Measurements from ENCODE around the gene RBM20. TPM values are rescaled to one million over a fixed set of nuclear protein-coding genes. Genes with fewer than 3 reads are reported as not detected.
A peak's percentile ranks its signal among the peaks of the same experiment; 100 is the strongest.

The RBM20 gene
- 0.15 and 0.17 TPM in 2 replicates for total RNA-seq (2021)
- long read RNA-seq: 0 reads

GRCh38 chr10:110643653-110644597 lies at the start of gene RBM20:
TSS of gene RBM20 (plus strand) at chr10:110644336. CDS start at chr10:110644455, 119 bp downstream.
- Histone ChIP-seq H3K79me2 (ENCODE audit: insufficient read depth, low read length) (no peaks in the 10 kb centered on the region), H4K5ac (ENCODE audit: insufficient read length, low read depth, low read length) (no peak within 1 kb of the TSS), H2BK5ac (ENCODE audit: insufficient read length, low read length) (no peak within 1 kb of the TSS), H3K18ac (ENCODE audit: insufficient read length, low read depth, low read length) (no peak within 1 kb of the TSS), H3K9ac (ENCODE audit: extremely low read depth, insufficient read length, low read length) (no peak within 1 kb of the TSS), H2AFZ (ENCODE audit: low read length) (no peak within 1 kb of the TSS), H3K9me3 (ENCODE audit: control insufficient read depth, low read depth, low read length) (no peaks in the 10 kb centered on the region), H4K91ac (ENCODE audit: insufficient read length, low read depth, low read length) (no peak within 1 kb of the TSS), H2AK5ac (ENCODE audit: insufficient read length, low read length) (no peak within 1 kb of the TSS), H3K79me1 (ENCODE audit: insufficient read depth, low read depth, low read length, poor library complexity, severe bottlenecking) (no peaks in the 10 kb centered on the region), H3K4me2 (ENCODE audit: insufficient read depth, insufficient read length, low read length) (peak within 1 kb of the TSS; percentile 84), H3K4ac (ENCODE audit: low read depth, low read length) (no peak within 1 kb of the TSS), H2BK15ac (ENCODE audit: low read depth, low read length) (no peak within 1 kb of the TSS), H2BK20ac (ENCODE audit: low read depth, low read length, poor library complexity, severe bottlenecking) (no peak within 1 kb of the TSS), H3K23ac (ENCODE audit: insufficient read length, low read depth, low read length) (no peak within 1 kb of the TSS), H2BK12ac (ENCODE audit: insufficient read length, low read depth, low read length) (no peak within 1 kb of the TSS), H2BK120ac (ENCODE audit: low read depth, low read length, poor library complexity, severe bottlenecking) (no peak within 1 kb of the TSS), H4K20me1 (ENCODE audit: control insufficient read depth, insufficient read depth, insufficient read length) (no peaks in the 10 kb centered on the region), H3K14ac (ENCODE audit: insufficient read depth, low read length) (no peak within 1 kb of the TSS; the same call in 1 of the 2 replicates), H3T11ph (ENCODE audit: low read length) (no peak within 1 kb of the TSS), H3K27me3 (ENCODE audit: insufficient read depth, low read length) (peaks cover 28% of the 10 kb centered on the region; the same call in 1 of the 2 replicates), H3K27ac (ENCODE audit: insufficient read length, low read depth, low read length) (no peak within 1 kb of the TSS), H4K8ac (replicated peaks; ENCODE audit: insufficient read length, low read depth, low read length) (no peak within 1 kb of the TSS), H3K4me1 (ENCODE audit: insufficient read depth, low read length) (peaks cover 2% of the 10 kb centered on the region; the same call in 1 of the 2 replicates), H3K23me2 (ENCODE audit: insufficient read length, low read depth, low read length, poor library complexity, severe bottlenecking) (peaks cover 17% of the 10 kb centered on the region), H3K56ac (ENCODE audit: insufficient read length, low read depth, low read length) (no peak within 1 kb of the TSS)
- Mint-ChIP-seq H3K27me3 (ENCODE audit: low read depth) (peaks cover 68% of the 10 kb centered on the region), H3K27ac (peak within 1 kb of the TSS in 1 of 3 experiments; percentile 52; a peak in 2 of 7 replicates), H3K4me3 (peak within 1 kb of the TSS; percentile 73 to 93), H3K4me1 (peaks cover 29 to 34% of the 10 kb centered on the region in 2 experiments), H3K36me3 (ENCODE audit: insufficient read depth in 1 of 3, low read depth in 3 of 3) (peaks cover 0 to 3% (median 0%) of the 10 kb centered on the region in 3 experiments; a peak in 1 of 7 replicates), H3K9me3 (peaks cover 0 to 2% of the 10 kb centered on the region in 2 experiments; a peak in 1 of 5 replicates)
- TF ChIP-seq, protein P1, sequence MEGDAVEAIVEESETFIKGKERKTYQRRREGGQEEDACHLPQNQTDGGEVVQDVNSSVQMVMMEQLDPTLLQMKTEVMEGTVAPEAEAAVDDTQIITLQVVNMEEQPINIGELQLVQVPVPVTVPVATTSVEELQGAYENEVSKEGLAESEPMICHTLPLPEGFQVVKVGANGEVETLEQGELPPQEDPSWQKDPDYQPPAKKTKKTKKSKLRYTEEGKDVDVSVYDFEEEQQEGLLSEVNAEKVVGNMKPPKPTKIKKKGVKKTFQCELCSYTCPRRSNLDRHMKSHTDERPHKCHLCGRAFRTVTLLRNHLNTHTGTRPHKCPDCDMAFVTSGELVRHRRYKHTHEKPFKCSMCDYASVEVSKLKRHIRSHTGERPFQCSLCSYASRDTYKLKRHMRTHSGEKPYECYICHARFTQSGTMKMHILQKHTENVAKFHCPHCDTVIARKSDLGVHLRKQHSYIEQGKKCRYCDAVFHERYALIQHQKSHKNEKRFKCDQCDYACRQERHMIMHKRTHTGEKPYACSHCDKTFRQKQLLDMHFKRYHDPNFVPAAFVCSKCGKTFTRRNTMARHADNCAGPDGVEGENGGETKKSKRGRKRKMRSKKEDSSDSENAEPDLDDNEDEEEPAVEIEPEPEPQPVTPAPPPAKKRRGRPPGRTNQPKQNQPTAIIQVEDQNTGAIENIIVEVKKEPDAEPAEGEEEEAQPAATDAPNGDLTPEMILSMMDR (conservative IDR thresholded peaks at IDR 0.05): no peak
- no CpG with 5 or more reads among the region's 106 CpGs for WGBS (ENCODE audit: extremely low coverage, insufficient read length, low lambda C conversion rate)
- peak; percentile 59 for DNase-seq
